Activated naive CD4-positive, alpha-beta T cell treated with anti-CD3 and anti-CD28 coated beads for 36 hours (primary cell): Measurements from ENCODE around the gene MYCN. TPM values are rescaled to one million over a fixed set of nuclear protein-coding genes. Genes with fewer than 3 reads are reported as not detected.

Source experiments
- CTCF ChIA-PET: fragments of 350-600 bp; sonication (Branson Sonifier 250); formaldehyde crosslinking; loops from one replicate; lab custom pipeline; 2021; ENCODE audit warnings: antibody characterized with exemption; lab: Charles Lee
- DNase-seq: peaks from one replicate; pipeline ENCODE4 v3.0.0-alpha.2; 2020
- H3K27ac Mint-ChIP-seq: one replicate; pipeline ENCODE4 v1.8.0; 2021; ENCODE audit warnings: mild to moderate bottlenecking, mixed read lengths
- H3K27me3 Mint-ChIP-seq: one replicate; pipeline ENCODE4 v1.8.0; 2021; ENCODE audit warnings: low read depth, mixed read lengths
- H3K36me3 Mint-ChIP-seq: one replicate; pipeline ENCODE4 v1.8.0; 2021; ENCODE audit warnings: low read depth, mixed read lengths
- H3K4me1 Mint-ChIP-seq: one replicate; pipeline ENCODE4 v1.8.0; 2021; ENCODE audit warnings: low read depth, mixed read lengths
- H3K4me3 Mint-ChIP-seq: one replicate; pipeline ENCODE4 v1.8.0; 2021; ENCODE audit warnings: mild to moderate bottlenecking, moderate library complexity, mixed read lengths
- H3K9me3 Mint-ChIP-seq: one replicate; pipeline ENCODE4 v1.8.0; 2021; ENCODE audit warnings: mixed read lengths
- intact Hi-C: fragments of 100-400 bp; cut with micrococcal nuclease; formaldehyde crosslinking; loops from one replicate; pipeline ENCODE4 v1.15.1; 2023
- total RNA-seq, 2 experiments: library from RNA; stranded (reverse); gene quantifications; one replicate each; pipeline ENCODE4 v1.2.3, GENCODE V29; 2021

MYCN gene
- total RNA-seq, 2 experiments from 2014 or later, result 0.19 TPM; not detected in 1

- no peaks in the 10 kb centered on the region for H3K36me3 Mint-ChIP-seq
- H3K4me3 Mint-ChIP-seq, result no peak overlapping the region
- intact Hi-C loops, result no loop called here
- H3K4me1 Mint-ChIP-seq, result peaks cover 14% of the 10 kb centered on the region
- H3K27me3 Mint-ChIP-seq, result peaks cover 46% of the 10 kb centered on the region
- no peak overlapping the region for H3K27ac Mint-ChIP-seq
- DNase-seq, result no peak
- CTCF ChIA-PET, result interaction anchor here (0.6 kb wide), 1 partner anchor 84 kb away, joined by 4 read pairs; no protein-coding TSS in a partner anchor
- H3K9me3 Mint-ChIP-seq, result no peaks in the 10 kb centered on the region
Measured at GRCh38 chr2:15936277-15937104, 3.9 kb upstream of the MYCN start.

DNA sequence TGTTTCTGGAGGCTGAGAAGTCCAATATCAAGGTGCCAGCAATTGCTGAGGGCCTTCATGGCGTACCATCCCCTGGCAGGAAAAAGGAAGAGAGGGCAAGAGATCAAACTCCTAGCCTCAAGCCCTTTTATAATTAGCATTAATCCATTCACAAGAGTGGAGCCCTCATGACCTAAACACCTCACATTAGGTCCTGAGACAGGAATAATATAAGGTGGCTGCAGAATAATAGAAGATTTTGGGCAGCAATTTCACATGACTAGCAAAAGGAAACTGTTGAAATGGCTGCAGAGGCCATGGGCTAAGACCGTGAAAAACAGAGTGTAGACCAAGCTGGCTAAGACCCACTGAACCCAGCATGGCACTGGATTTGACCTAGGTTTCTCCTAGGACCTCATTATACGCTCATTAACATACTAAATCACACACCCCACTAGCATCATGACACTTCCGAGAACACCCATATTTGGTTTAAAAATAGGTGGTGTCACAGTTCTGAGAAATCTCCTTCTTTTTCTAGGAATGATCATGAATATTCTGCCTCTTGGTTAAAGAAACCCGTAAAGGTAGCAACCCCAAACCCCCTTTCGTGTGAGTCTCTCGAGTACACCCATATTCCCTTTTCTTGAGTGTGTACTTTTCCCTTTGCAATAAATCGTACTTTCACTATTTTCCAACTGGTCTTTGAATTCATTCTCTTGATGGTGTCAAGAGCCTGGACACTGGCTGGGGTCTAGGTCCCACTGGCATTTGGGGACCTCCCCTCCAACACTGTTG, 3.1 kb upstream of the MYCN start:
- Mint-ChIP-seq H3K4me3 (no peak overlapping the region), H3K36me3 (no peaks in the 10 kb centered on the region), H3K4me1 (peaks cover 16% of the 10 kb centered on the region), H3K27ac (no peak overlapping the region), H3K9me3 (no peaks in the 10 kb centered on the region), H3K27me3 (peaks cover 46% of the 10 kb centered on the region)
- no peak for DNase-seq
- CTCF ChIA-PET, result no interaction called here
- intact Hi-C loops, result no loop called here

DNA sequence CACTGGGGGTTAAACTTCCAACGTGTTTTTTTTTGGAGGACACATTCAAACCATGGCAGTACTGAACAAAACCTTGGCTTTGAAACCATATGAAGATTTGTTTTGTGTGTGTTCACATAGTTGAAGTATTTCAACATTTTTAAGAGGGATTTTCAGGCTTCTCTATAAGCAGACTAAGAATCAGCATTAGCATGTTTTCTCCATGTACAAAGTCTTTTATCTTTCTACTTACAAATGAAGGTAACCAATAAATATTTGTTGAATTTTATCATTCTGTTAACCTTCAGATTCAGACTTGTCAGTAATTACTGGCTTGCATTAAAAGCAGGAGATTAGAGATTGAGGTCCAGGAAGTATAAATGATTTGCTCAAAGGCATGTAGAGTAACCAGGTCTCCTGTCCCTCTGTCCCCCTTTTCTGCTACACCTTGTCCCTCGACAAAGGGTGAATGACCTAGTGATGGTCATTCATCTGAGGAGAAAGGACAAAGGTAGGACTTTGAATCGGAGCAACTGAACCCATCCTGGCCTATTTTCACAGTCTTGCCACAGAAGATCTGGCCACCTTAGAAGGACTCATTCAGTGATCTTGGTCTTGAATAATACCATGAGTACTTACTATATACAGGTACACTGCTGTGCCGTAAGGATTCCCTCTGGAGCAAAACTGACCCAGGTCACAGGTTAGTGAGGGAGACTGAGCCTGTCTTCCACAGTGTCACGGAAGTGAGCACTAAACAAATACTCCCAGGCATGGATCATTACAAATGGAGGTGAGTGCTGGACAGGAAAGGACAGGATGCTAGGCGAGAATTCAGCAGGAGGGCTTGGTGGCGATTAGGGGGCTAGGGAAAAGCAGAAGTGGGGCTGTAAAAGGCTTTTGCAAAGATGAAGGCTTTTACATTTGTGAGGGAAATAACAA, 2.2 kb upstream of the MYCN start:
- CTCF ChIA-PET, result interaction anchor here (1.1 to 2.6 kb wide), 4 partner anchors 27 to 671 kb away, joined by 3 to 14 read pairs (median 6); no protein-coding TSS in a partner anchor
- no peak for DNase-seq
- Mint-ChIP-seq H3K36me3 (no peaks in the 10 kb centered on the region), H3K4me1 (peaks cover 21% of the 10 kb centered on the region), H3K27me3 (peaks cover 51% of the 10 kb centered on the region), H3K9me3 (no peaks in the 10 kb centered on the region), H3K4me3 (no peak overlapping the region), H3K27ac (no peak overlapping the region)
- intact Hi-C loops, result no loop called here

GRCh38 chr2:15938803-15939555, 1.4 kb upstream of the MYCN start:
- CTCF ChIA-PET, result interaction anchor here (0.6 to 3.5 kb wide), 27 partner anchors 9 to 674 kb away, joined by 3 to 29 read pairs (median 4); no protein-coding TSS in a partner anchor
- DNase-seq, result no peak
- H3K4me3 Mint-ChIP-seq, result no peak overlapping the region
- intact Hi-C loops, result loop anchor here (1.0 kb wide), 2 partner anchors 96 to 342 kb away; no protein-coding TSS in a partner anchor
- no peak overlapping the region for H3K27ac Mint-ChIP-seq
- no peaks in the 10 kb centered on the region for H3K9me3 Mint-ChIP-seq
- peaks cover 28% of the 10 kb centered on the region for H3K4me1 Mint-ChIP-seq
- H3K36me3 Mint-ChIP-seq, result no peaks in the 10 kb centered on the region
- H3K27me3 Mint-ChIP-seq, result peaks cover 51% of the 10 kb centered on the region

DNA sequence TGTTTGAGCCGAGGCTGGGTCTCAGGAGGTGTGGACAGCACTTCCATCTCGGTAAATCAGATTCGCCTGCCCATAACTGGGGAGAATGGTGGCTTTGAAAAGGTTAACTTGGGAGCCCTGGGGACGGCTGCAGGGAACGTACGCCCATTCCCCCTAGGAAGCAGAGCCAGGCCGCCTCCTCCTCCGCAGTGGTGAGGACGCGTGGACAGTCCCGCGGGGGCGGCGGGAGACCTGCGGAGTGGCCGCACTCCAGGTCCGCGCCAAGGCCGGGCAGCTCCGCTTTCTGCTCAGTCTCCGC, 845 bp upstream of the MYCN start:
- H3K27ac Mint-ChIP-seq, result no peak overlapping the region
- CTCF ChIA-PET, result interaction anchor here (0.7 to 3.5 kb wide), 30 partner anchors 9 to 674 kb away, joined by 3 to 29 read pairs (median 4); no protein-coding TSS in a partner anchor
- peaks cover 51% of the 10 kb centered on the region for H3K27me3 Mint-ChIP-seq

DNA sequence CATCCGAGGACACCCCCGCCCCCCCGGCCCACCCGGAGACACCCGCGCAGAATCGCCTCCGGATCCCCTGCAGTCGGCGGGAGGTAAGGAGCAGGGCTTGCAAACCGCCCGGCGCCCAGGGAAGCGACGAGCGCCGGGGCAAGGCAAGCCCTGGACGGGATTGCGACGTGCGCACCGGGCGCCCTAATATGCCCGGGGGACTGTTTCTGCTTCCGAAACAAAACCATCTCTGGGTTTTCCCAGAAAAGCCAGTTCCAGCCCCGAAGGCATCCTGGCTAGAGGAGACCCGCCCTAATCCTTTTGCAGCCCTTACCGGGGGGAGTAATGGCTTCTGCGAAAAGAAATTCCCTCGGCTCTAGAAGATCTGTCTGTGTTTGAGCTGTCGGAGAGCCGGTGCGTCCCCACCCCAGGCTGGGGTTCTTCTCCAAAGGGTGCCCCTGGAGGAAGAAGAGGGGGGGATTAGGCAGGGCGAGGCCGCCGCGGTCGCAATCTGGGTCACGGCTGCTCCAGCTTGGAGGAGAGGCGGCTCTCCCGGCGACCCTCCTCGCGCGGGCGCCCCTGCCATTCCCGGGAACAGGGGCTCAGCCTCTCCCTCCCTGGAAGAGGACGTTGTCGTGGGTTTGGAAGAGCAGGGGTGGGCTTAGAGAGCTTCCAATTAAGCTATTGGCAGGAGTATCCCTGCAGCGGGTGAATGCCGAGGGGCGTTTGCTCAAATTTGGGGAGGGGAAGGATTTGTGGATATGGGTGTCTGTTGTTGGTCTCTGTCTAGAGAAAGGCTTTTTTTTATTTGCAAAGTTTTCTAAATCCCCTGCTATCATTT, 521 bp downstream of the MYCN start:
- DNase-seq, result peak; percentile 11
- Mint-ChIP-seq H3K36me3 (no peaks in the 10 kb centered on the region), H3K27ac (no peak overlapping the region), H3K27me3 (peaks cover 49% of the 10 kb centered on the region), H3K4me1 (peaks cover 31% of the 10 kb centered on the region), H3K4me3 (peak overlapping the region; percentile 58), H3K9me3 (no peaks in the 10 kb centered on the region)
- CTCF ChIA-PET, result interaction anchor here (0.6 to 3.5 kb wide), 13 partner anchors 24 to 668 kb away, joined by 3 to 29 read pairs (median 7); no protein-coding TSS in a partner anchor
- intact Hi-C loops, result loop anchor here (1.0 to 5.0 kb wide), 8 partner anchors 27 to 668 kb away; no protein-coding TSS in a partner anchor

More for the DNA sequence above, 845 bp upstream of the MYCN start:
- H3K36me3 Mint-ChIP-seq, result no peaks in the 10 kb centered on the region
- no peaks in the 10 kb centered on the region for H3K9me3 Mint-ChIP-seq
- peaks cover 31% of the 10 kb centered on the region for H3K4me1 Mint-ChIP-seq
- no peak overlapping the region for H3K4me3 Mint-ChIP-seq
- no peak for DNase-seq
- intact Hi-C loops, result loop anchor here (1.0 kb wide), 2 partner anchors 96 to 342 kb away; no protein-coding TSS in a partner anchor

DNA sequence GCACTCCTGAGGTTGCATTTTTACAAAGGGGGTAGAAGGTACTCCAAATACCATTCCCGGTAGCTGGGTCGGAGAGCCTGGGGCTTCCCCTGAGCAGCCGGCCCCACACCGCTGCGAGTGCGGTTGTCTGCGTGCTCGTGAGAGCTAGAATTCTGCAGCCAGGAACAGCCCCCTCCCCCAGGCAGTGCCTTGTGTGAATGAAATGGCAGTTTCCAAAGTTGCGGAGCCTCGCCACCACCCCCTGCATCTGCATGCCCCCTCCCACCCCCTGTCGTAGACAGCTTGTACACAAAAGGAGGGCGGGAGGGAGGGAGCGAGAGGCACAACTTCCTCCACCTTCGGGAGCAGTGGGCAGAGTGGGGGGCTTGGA, 1.1 kb downstream of the MYCN start:
- peaks cover 48% of the 10 kb centered on the region for H3K27me3 Mint-ChIP-seq
- peak overlapping the region; percentile 58 for H3K4me3 Mint-ChIP-seq
- H3K4me1 Mint-ChIP-seq, result peaks cover 31% of the 10 kb centered on the region
- DNase-seq, result peak; percentile 38
- intact Hi-C loops, result loop anchor here (2.0 to 5.0 kb wide), 4 partner anchors 156 to 567 kb away; no protein-coding TSS in a partner anchor
- H3K9me3 Mint-ChIP-seq, result no peaks in the 10 kb centered on the region
- no peaks in the 10 kb centered on the region for H3K36me3 Mint-ChIP-seq
- no peak overlapping the region for H3K27ac Mint-ChIP-seq
- CTCF ChIA-PET, result interaction anchor here (0.6 to 3.5 kb wide), 8 partner anchors 23 to 343 kb away, joined by 3 to 29 read pairs (median 4); no protein-coding TSS in a partner anchor

DNA sequence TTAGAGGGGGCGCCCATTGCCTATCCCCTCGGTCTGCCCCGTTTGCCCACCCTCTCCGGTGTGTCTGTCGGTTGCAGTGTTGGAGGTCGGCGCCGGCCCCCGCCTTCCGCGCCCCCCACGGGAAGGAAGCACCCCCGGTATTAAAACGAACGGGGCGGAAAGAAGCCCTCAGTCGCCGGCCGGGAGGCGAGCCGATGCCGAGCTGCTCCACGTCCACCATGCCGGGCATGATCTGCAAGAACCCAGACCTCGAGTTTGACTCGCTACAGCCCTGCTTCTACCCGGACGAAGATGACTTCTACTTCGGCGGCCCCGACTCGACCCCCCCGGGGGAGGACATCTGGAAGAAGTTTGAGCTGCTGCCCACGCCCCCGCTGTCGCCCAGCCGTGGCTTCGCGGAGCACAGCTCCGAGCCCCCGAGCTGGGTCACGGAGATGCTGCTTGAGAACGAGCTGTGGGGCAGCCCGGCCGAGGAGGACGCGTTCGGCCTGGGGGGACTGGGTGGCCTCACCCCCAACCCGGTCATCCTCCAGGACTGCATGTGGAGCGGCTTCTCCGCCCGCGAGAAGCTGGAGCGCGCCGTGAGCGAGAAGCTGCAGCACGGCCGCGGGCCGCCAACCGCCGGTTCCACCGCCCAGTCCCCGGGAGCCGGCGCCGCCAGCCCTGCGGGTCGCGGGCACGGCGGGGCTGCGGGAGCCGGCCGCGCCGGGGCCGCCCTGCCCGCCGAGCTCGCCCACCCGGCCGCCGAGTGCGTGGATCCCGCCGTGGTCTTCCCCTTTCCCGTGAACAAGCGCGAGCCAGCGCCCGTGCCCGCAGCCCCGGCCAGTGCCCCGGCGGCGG, 1.7 kb downstream of the MYCN start:
- CTCF ChIA-PET, result interaction anchor here (0.8 to 3.5 kb wide), 5 partner anchors 23 to 342 kb away, joined by 3 to 9 read pairs (median 3); no protein-coding TSS in a partner anchor
- Mint-ChIP-seq H3K36me3 (no peaks in the 10 kb centered on the region), H3K9me3 (no peaks in the 10 kb centered on the region), H3K27me3 (peaks cover 43% of the 10 kb centered on the region), H3K27ac (no peak overlapping the region), H3K4me1 (peaks cover 31% of the 10 kb centered on the region), H3K4me3 (peak overlapping the region; percentile 46)
- intact Hi-C loops, result loop anchor here (2.0 to 5.0 kb wide), 4 partner anchors 155 to 567 kb away; no protein-coding TSS in a partner anchor
- DNase-seq, result peak; percentile 8

- Mint-ChIP-seq H3K4me1 (peaks cover 31% of the 10 kb centered on the region), H3K4me3 (peak overlapping the region; percentile 39), H3K9me3 (no peaks in the 10 kb centered on the region), H3K27ac (no peak overlapping the region), H3K36me3 (no peaks in the 10 kb centered on the region), H3K27me3 (peaks cover 35% of the 10 kb centered on the region)
- CTCF ChIA-PET, result interaction anchor here (0.6 to 3.5 kb wide), 4 partner anchors 22 to 342 kb away, joined by 4 to 9 read pairs (median 4); no protein-coding TSS in a partner anchor
- no peak for DNase-seq
- intact Hi-C loops, result loop anchor here (5.0 kb wide), 3 partner anchors 154 to 544 kb away; no protein-coding TSS in a partner anchor
Measured at GRCh38 chr2:15942711-15943345, 2.5 kb downstream of the MYCN start.
